Stimulated activated CD8-positive, alpha-beta memory T cell treated with anti-CD3 and anti-CD28 coated beads, Interleukin-4, amount 100 ng/mL, for 1 hour (primary cell): ENCODE data around the gene UBE2V1.
A peak's percentile ranks its signal among the peaks of the same experiment; 100 is the strongest.
"Not testable (repeated sequence)": the region's sequence is repeated elsewhere in the genome, so short reads cannot be mapped to it uniquely, and the experiment has no call there.

Experiments
- DNase-seq, 2 donors: peaks; one replicate each; pipeline ENCODE4 v3.0.0-alpha.2; 2020; ENCODE audit warnings: low read depth in 2 of 2, low spot score in 1 of 2

Gene UBE2V1

GRCh38 chr20:50112512-50113419 is at the start of gene UBE2V1:
Gene UBE2V1 (minus strand): TSS chr20:50113150. CDS start chr20:50113128, 22 bp downstream.
- peak; percentile 73 to 78 for DNase-seq

DNA sequence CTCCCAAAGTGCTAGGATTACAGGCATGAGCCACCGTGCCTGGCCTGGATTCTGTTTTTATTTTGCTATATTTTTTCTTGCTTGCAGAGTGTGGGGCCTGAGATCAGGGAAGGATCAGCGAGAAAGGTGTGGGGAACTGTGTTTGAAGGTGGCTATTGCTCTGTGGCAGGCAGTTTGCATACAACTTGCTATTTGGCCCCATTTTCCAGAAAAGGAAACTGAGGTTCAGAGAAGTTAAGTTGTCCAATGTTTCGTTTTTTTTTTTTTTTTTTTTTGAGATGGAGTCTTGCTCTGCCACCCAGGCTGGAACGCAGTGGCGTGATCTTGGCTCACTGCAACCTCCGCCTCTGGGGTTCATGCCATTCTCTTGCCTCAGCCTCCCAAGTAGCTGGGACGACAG is 48.5 kb upstream of the UBE2V1 start:
- DNase-seq = not testable (repeated sequence)

GRCh38 chr20:50153500-50154377 is 40.8 kb upstream of the UBE2V1 start, which contains the start of gene PEDS1:
Gene PEDS1 (minus strand): TSS chr20:50153723. CDS start chr20:50153637, 86 bp downstream.
- DNase-seq = peak; percentile 50 to 64

GRCh38 chr20:50153153-50153499 is 40.2 kb upstream of the UBE2V1 start:
- no peak for DNase-seq

- DNase-seq = no peak
These were observed 39.6 kb upstream of the UBE2V1 start for GRCh38 chr20:50152394-50153152.

- DNase-seq = no peak
These were observed 38.2 kb upstream of the UBE2V1 start for GRCh38 chr20:50151034-50151743.

GRCh38 chr20:50149481-50150254 is 36.7 kb upstream of the UBE2V1 start:
- no peak for DNase-seq

DNA sequence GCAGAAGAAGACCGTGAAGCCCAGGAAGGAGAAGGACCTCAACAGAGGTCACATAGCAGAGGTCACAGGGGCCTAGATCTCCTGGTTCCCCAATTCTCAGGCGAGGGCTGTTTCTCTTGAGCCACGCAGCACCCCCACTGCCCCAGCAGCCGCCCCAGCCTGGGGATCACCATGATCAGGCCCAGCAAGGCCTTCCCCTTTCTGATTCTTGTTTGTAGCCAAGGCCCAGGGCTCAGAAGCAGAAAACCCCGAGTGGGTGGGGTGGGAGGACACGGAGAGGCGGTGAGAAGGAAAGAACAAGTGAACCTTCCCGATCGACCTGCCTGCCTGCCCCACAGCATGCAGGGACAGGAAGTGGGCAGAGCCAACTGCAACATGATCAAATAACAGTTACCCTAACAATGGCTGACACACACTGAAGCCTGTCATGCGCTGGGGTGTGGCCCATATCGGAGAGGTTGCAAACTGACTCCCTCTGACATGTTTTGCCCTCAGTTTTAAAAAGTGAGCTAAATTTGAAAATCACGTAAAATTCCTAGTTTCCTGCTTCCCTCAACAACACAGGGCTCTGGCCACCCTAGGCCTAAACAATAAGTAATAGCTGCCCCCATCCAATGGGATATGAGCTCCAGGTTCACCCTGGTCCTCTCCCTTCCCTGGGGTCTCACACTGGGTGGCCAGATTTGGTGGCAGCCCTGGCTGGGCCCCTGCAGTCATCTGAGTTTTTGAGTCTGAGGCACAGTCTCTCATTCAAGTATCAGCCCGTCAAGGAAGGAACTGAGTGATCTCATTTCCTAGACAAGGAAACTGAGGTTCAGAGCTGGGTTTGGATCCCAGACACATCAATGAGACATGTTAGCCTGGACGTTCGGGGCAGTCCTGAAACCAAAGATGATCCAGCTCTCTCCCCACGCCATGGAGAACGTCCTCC is 34.0 kb upstream of the UBE2V1 start:
- peak; percentile 28 to 48 for DNase-seq

- DNase-seq = no peak
These were observed 33.3 kb upstream of the UBE2V1 start for GRCh38 chr20:50146214-50146613.

GRCh38 chr20:50145566-50145965 is 32.6 kb upstream of the UBE2V1 start:
- no peak for DNase-seq

DNA sequence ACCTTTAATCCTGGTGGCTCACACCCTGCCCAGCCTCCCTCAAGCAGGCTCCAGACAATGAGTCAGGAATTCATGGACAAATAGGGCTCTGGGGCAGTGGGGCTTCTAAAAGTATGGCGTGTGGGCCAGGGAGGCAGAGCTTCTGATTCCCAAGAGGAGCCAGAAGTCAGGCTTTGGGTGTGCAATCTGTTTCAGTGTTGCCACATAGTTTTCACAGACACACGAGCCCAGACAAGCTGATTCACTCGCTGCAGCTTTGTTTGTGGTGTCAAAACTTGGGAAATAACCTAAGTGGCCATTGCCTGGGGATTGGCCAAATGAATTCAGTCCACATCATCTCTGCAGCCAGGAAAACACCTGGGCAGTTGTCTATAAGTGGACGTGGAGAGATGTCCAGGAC is 31.4 kb upstream of the UBE2V1 start:
- DNase-seq = no peak

DNA sequence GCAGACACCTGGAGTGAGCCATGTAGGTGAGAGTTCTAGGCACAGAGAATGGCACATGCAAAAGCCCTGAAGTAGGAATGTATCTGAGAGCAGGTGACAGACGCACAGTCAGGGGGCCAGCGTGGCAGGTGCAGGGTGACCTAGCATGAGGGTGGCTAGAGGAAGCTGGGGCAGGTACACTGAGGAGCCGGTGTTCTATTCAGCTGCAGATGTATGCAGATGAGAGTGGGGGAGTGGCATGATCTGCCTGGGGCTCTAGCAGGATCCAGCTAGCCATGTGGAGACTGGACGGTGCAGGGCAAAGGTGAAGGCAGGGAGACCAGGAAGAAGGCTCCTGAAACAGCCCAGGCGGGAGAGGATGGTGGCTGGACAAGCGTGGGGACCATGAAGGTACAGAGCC is 29.9 kb upstream of the UBE2V1 start:
- DNase-seq = no peak

- DNase-seq = no peak
These were observed 29.0 kb upstream of the UBE2V1 start for GRCh38 chr20:50141811-50142561.

DNA sequence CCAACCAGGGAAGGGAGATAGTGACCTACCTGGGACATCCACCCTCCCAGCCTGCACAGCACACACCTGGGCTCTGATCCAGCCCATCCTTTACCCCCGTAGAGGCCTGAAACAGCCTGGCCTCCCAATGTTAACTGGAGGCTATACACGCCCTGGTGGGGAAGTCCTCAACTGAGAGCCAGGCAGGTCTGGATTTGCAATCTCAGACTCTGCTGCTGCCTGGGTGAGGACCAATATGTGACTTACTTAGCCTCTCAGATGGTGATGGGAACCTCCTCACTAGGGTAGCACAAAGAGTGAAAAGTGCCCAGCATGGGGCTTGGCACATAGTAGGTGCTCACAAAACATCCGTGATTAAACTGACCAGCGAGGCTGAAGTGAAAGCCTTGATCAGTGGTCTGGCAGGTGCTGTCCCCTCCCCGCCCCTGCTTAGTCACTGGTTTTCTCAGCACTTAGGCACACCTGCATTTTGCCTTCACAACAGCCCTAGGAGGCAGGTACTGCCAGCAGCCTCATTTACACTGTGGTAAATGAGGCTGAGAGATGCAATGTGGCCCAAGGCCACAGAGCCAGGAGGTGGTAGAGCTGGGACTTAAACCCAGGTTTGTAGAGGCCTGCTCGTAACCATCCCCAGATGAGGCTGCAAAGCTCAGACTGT is 28.2 kb upstream of the UBE2V1 start:
- no peak for DNase-seq

GRCh38 chr20:50140339-50140859 is 27.4 kb upstream of the UBE2V1 start:
- DNase-seq = no peak

- no peak for DNase-seq
These were observed 25.8 kb upstream of the UBE2V1 start for GRCh38 chr20:50138479-50139393.
